IMR-90 (cell line): ENCODE data around the gene SLC4A9. TPM values are rescaled to one million over a fixed set of nuclear protein-coding genes. Genes with fewer than 3 reads are reported as not detected.

ENCODE experiments used
- ATAC-seq: fragments of 200-7000 bp; cut with Tn5 transposase; 2 replicates; pipeline ENCODE4 v1.9.1; 2020; ENCODE audit warnings: low read depth, mild to moderate bottlenecking, moderate library complexity
- BruUV-seq: library from RNA; stranded (reverse); fragments of 400-500 nt; replicated peaks from 2 replicates; lab custom pipeline; 2021; lab: Mats Ljungman, UMichigan
- CTCF ChIA-PET: fragments of 300-600 bp; formaldehyde crosslinking; extraction: SDS; loops from one replicate; lab custom pipeline; 2021; ENCODE audit warnings: antibody characterized with exemption; lab: Yijun Ruan, JAX
- POLR2A ChIA-PET: fragments of 300-600 bp; sonication (Branson Sonifier 250); formaldehyde crosslinking; loops from one replicate; lab custom pipeline; 2022; ENCODE audit warnings: antibody characterized with exemption; ENCODE audit not compliant: unreplicated experiment; lab: Charles Lee
- DNase-seq: peaks from one replicate; pipeline ENCODE4 v3.0.0; 2013
- H2AFZ ChIP-seq: replicated peaks from 2 replicates; pipeline ENCODE3; 2013; ENCODE audit warnings: low read length, mild to moderate bottlenecking; ENCODE audit not compliant: poor library complexity
- H2AK5ac ChIP-seq: 2 replicates; pipeline ENCODE4 v1.6.1; 2013; ENCODE audit warnings: low read depth, low read length, inconsistent platforms
- H2AK9ac ChIP-seq: replicated peaks from 2 replicates; pipeline ENCODE3; 2013; ENCODE audit warnings: mild to moderate bottlenecking, low read depth, low read length, moderate library complexity; ENCODE audit not compliant: poor library complexity
- H2BK120ac ChIP-seq: 2 replicates; pipeline ENCODE4 v1.6.1; 2013; ENCODE audit warnings: low read depth, low read length, inconsistent platforms
- H2BK15ac ChIP-seq: 3 replicates; pipeline ENCODE4 v1.6.1; 2013; ENCODE audit warnings: low read depth, low read length, inconsistent platforms
- H2BK20ac ChIP-seq: 2 replicates; pipeline ENCODE4 v1.6.1; 2013; ENCODE audit warnings: low read depth, mild to moderate bottlenecking, inconsistent platforms, low read length, moderate library complexity
- H2BK5ac ChIP-seq: 2 replicates; pipeline ENCODE4 v1.6.1; 2013; ENCODE audit warnings: mild to moderate bottlenecking, low read depth, low read length, inconsistent platforms; ENCODE audit not compliant: poor library complexity, severe bottlenecking
- H3K14ac ChIP-seq: replicated peaks from 2 replicates; pipeline ENCODE4 v1.6.1; 2013; ENCODE audit warnings: low read depth, low read length, inconsistent platforms
- H3K18ac ChIP-seq: 2 replicates; pipeline ENCODE4 v1.6.1; 2013; ENCODE audit warnings: low read depth, low read length, control low read depth
- H3K23ac ChIP-seq: 2 replicates; pipeline ENCODE4 v1.6.1; 2013; ENCODE audit warnings: low read depth, low read length, inconsistent platforms
- H3K27ac ChIP-seq: 2 replicates; pipeline ENCODE4 v1.5.1; 2013; ENCODE audit warnings: mild to moderate bottlenecking, control low read depth, low read length; ENCODE audit not compliant: insufficient read depth
- H3K27me3 ChIP-seq: 2 replicates; pipeline ENCODE4 v1.6.1; 2013; ENCODE audit warnings: low read length; ENCODE audit not compliant: control insufficient read depth, insufficient read depth
- H3K36me3 ChIP-seq: 2 replicates; pipeline ENCODE4 v1.6.1; 2013; ENCODE audit warnings: low read length, mixed read lengths; ENCODE audit not compliant: control insufficient read depth, insufficient read depth
- H3K4ac ChIP-seq: 2 replicates; pipeline ENCODE4 v1.6.1; 2013; ENCODE audit warnings: low read depth, low read length, inconsistent platforms
- H3K4me1 ChIP-seq: 2 replicates; pipeline ENCODE4 v1.6.1; 2013; ENCODE audit warnings: low read length, mixed read lengths; ENCODE audit not compliant: control insufficient read depth, insufficient read depth
- H3K4me2 ChIP-seq: 2 replicates; pipeline ENCODE4 v1.6.1; 2013; ENCODE audit warnings: low read depth, mild to moderate bottlenecking, control low read depth, low read length, moderate library complexity
- H3K4me3 ChIP-seq: 2 replicates; pipeline ENCODE4 v1.5.1; 2013; ENCODE audit warnings: low read depth, mild to moderate bottlenecking, control low read depth, low read length, moderate library complexity; ENCODE audit not compliant: insufficient read depth
- H3K56ac ChIP-seq: 2 replicates; pipeline ENCODE4 v1.6.1; 2013; ENCODE audit warnings: low read length, inconsistent platforms; ENCODE audit not compliant: insufficient read depth; ENCODE audit errors: extremely low read depth
- H3K79me1 ChIP-seq, 2 experiments: 2 replicates each; pipeline ENCODE4 v1.6.1; 2013; ENCODE audit warnings: low read length in 2 of 2, inconsistent platforms in 1 of 2, low read depth in 1 of 2
- H3K9ac ChIP-seq: 2 replicates; pipeline ENCODE4 v1.6.1; 2013; ENCODE audit warnings: low read depth, low read length, control low read depth
- H3K9me1 ChIP-seq: 2 replicates; pipeline ENCODE4 v1.6.1; 2013; ENCODE audit warnings: low read length, inconsistent platforms; ENCODE audit not compliant: insufficient read depth
- H3K9me3 ChIP-seq: 2 replicates; pipeline ENCODE4 v1.6.1; 2013; ENCODE audit warnings: low read length; ENCODE audit not compliant: control insufficient read depth, insufficient read depth
- H4K20me1 ChIP-seq: 2 replicates; pipeline ENCODE4 v1.6.1; 2013; ENCODE audit warnings: low read length, inconsistent platforms; ENCODE audit not compliant: insufficient read depth
- H4K5ac ChIP-seq: 2 replicates; pipeline ENCODE4 v1.6.1; 2013; ENCODE audit warnings: mild to moderate bottlenecking, low read depth, low read length, control low read depth
- H4K8ac ChIP-seq, 2 experiments: 2 replicates each; pipeline ENCODE4 v1.6.1; 2013; ENCODE audit warnings: low read depth in 2 of 2, low read length in 2 of 2, control low read depth in 1 of 2, inconsistent platforms in 1 of 2
- H4K91ac ChIP-seq: 2 replicates; pipeline ENCODE4 v1.6.1; 2013; ENCODE audit warnings: low read depth, low read length, inconsistent platforms; ENCODE audit not compliant: insufficient read depth
- BHLHE40 ChIP-seq: fragments of 150-350 bp; IDR thresholded peaks from 2 replicates; pipeline ENCODE4 v1.6.1; 2016; ENCODE audit warnings: mild to moderate bottlenecking, low read depth, low read length
- CHD1 ChIP-seq: IDR thresholded peaks from 2 replicates; pipeline ENCODE4 v1.6.1; 2012; ENCODE audit warnings: low read depth, low read length, improper control_type of control experiment
- MAFK ChIP-seq: IDR thresholded peaks from 2 replicates; pipeline ENCODE4 v1.6.1; 2012; ENCODE audit warnings: low read depth, low read length, improper control_type of control experiment
- MAZ ChIP-seq: IDR thresholded peaks from 2 replicates; pipeline ENCODE4 v1.6.1; 2012; ENCODE audit warnings: low read depth, mild to moderate bottlenecking, low read length, improper control_type of control experiment, moderate library complexity, borderline replicate concordance
- POLR2A ChIP-seq: IDR thresholded peaks from 2 replicates; pipeline ENCODE4 v1.6.1; 2012; ENCODE audit warnings: mild to moderate bottlenecking, low read depth, low read length
- RCOR1 ChIP-seq: IDR thresholded peaks from 2 replicates; pipeline ENCODE4 v1.6.1; 2012; ENCODE audit warnings: mild to moderate bottlenecking, low read length, improper control_type of control experiment; ENCODE audit not compliant: insufficient replicate concordance
- RFX5 ChIP-seq: IDR thresholded peaks from 2 replicates; pipeline ENCODE4 v1.8.0; 2012; ENCODE audit warnings: low read depth, mild to moderate bottlenecking, low read length, moderate library complexity
- WGBS, 2 experiments: methylation state at CpG; one replicate each; pipeline versions ENCODE4 v1.1.5 to v1.1.7; 2013; ENCODE audit warnings: missing lambda C conversion rate in 2 of 2; ENCODE audit not compliant: insufficient read length in 1 of 2; ENCODE audit errors: extremely low coverage in 2 of 2; 5-methylcytosine and 5-hydroxymethylcytosine counted together
- dilution Hi-C: fragments of 300-500 bp; cut with HindIII; formaldehyde crosslinking; loops from one replicate; pipeline ENCODE4 v1.14.3; 2018; ENCODE audit warnings: low sequenced_read_pairs; ENCODE audit not compliant: unreplicated experiment
- in situ Hi-C: fragments of 300-500 bp; cut with MboI; formaldehyde crosslinking; loops from 3 replicates; pipeline ENCODE4 v1.14.3; 2019; ENCODE audit warnings: low sequenced_read_pairs, inconsistent platforms, mixed read lengths
- intact Hi-C: fragments of 100-400 bp; cut with micrococcal nuclease; formaldehyde crosslinking; loops from 2 replicates; pipeline ENCODE4 v1.10.0; 2022
- polyA plus RNA-seq, 3 experiments: library from polyadenylated mRNA; depleted of rRNA; stranded (reverse); fragments of >200 nt; gene quantifications; 2 replicates each; pipeline ENCODE4 v1.2.3, GENCODE V29; 2012; ENCODE audit warnings: low replicate concordance in 1 of 3
- total RNA-seq: library from RNA; depleted of rRNA; stranded (reverse); fragments of >200 nt; gene quantifications from 2 replicates; pipeline ENCODE4 v1.2.3, GENCODE V29; 2012
- TF ChIP-seq, protein P1 (sequence below): conservative IDR thresholded peaks from 2 replicates; pipeline ENCODE4 v1.5.1; 2012; ENCODE audit warnings: mild to moderate bottlenecking, low read depth, low read length, improper control_type of control experiment

Gene SLC4A9
- total and polyA plus RNA-seq, 2 of the 4 experiments (the other 2 are of a cell fraction) = not detected

DNA sequence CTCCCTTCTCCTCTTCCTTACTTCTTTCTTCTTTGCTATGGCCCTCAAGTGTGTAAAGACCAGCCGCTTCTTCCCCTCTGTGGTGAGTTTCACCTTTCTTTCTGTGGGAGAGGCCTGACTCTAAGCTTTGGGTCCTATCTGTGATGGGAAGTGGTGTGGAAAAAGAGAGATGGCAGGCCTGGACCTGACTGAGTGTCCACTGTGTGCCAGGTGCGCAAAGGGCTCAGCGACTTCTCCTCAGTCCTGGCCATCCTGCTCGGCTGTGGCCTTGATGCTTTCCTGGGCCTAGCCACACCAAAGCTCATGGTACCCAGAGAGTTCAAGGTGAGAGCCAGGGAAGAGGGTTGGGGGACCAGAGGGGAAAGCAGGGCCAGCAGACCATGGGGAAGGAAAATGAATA lies 5.9 kb downstream of the SLC4A9 start:
- intact Hi-C loops (no loop called here), dilution Hi-C loops (no loop called here), in situ Hi-C loops (loop anchor here (25.0 kb wide), 1 partner anchor 579 kb away; the partner anchor contains the start of gene PSD2)
- Histone ChIP-seq H3K9ac (no peak overlapping the region), H3K18ac (no peak overlapping the region), H3K4me1 (no peaks in the 10 kb centered on the region), H3K79me1 (no peaks in the 10 kb centered on the region), H2BK15ac (no peak overlapping the region), H3K27ac (no peak overlapping the region), H4K8ac (no peak overlapping the region), H2AFZ (no peak overlapping the region), H3K27me3 (peaks cover 18% of the 10 kb centered on the region; the same call in 1 of the 2 replicates), H2AK9ac (no peak overlapping the region), H3K56ac (no peak overlapping the region), H4K5ac (no peak overlapping the region), H3K36me3 (no peaks in the 10 kb centered on the region), H3K9me3 (no peaks in the 10 kb centered on the region), H3K9me1 (no peaks in the 10 kb centered on the region), H2BK120ac (no peak overlapping the region), H4K20me1 (no peaks in the 10 kb centered on the region), H2AK5ac (no peak overlapping the region), H3K14ac (no peak overlapping the region), H4K91ac (no peak overlapping the region), H3K4me3 (no peak overlapping the region), H2BK5ac (no peak overlapping the region), H2BK20ac (no peak overlapping the region), H3K23ac (no peak overlapping the region), H3K4me2 (no peak overlapping the region), H3K4ac (no peak overlapping the region)
- TF ChIP-seq, protein P1, sequence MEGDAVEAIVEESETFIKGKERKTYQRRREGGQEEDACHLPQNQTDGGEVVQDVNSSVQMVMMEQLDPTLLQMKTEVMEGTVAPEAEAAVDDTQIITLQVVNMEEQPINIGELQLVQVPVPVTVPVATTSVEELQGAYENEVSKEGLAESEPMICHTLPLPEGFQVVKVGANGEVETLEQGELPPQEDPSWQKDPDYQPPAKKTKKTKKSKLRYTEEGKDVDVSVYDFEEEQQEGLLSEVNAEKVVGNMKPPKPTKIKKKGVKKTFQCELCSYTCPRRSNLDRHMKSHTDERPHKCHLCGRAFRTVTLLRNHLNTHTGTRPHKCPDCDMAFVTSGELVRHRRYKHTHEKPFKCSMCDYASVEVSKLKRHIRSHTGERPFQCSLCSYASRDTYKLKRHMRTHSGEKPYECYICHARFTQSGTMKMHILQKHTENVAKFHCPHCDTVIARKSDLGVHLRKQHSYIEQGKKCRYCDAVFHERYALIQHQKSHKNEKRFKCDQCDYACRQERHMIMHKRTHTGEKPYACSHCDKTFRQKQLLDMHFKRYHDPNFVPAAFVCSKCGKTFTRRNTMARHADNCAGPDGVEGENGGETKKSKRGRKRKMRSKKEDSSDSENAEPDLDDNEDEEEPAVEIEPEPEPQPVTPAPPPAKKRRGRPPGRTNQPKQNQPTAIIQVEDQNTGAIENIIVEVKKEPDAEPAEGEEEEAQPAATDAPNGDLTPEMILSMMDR = no peak
- TF ChIP-seq RCOR1 (no peak), BHLHE40 (no peak), CHD1 (no peak), POLR2A (no peak), RFX5 (no peak), MAFK (no peak), MAZ (no peak)
- CTCF ChIA-PET = interaction anchor here (1.0 kb wide), 1 partner anchor 600 kb away, joined by 3 read pairs; no protein-coding TSS in a partner anchor
- 100% methylated on average over 1 of the region's 4 CpGs; no CpG with 5 or more reads in 1 of the 2 experiments for WGBS, 2 experiments
- no peak for DNase-seq
- no TSS peak for BruUV-seq
- POLR2A ChIA-PET = no interaction called here
- ATAC-seq = no peak
